Peyer's patch (tissue), 4 donors: ENCODE results near the gene TAF1B. TPM values are rescaled to one million over a fixed set of nuclear protein-coding genes. Genes with fewer than 3 reads are reported as not detected.

Experiments
- DNase-seq, 3 donors: peaks; one replicate each; pipeline ENCODE4 v3.0.0-alpha.2; 2017 to 2019
- H3K27ac ChIP-seq, 4 donors: fragments of 200-600 bp; sonication (generic); one replicate each; pipeline ENCODE4 v1.5.1; 2016 to 2019
- H3K27me3 ChIP-seq, 2 donors: fragments of 200-600 bp; sonication (generic); one replicate each; pipeline ENCODE4 v1.5.1; 2019
- H3K36me3 ChIP-seq, 3 donors: fragments of 200-600 bp; sonication (generic); one replicate each; pipeline ENCODE4 v1.5.1; 2016 to 2019
- H3K4me1 ChIP-seq, 4 donors: fragments of 200-600 bp; sonication (generic); one replicate each; pipeline ENCODE4 v1.5.1; 2016 to 2019
- H3K4me3 ChIP-seq, 4 donors: fragments of 200-600 bp; sonication (generic); 1 replicate in 3 of 4; 2 replicates in 1 of 4; pipeline ENCODE4 v1.5.1; 2016 to 2019; ENCODE audit warnings: mild to moderate bottlenecking in 1 of 4
- H3K9me3 ChIP-seq, 4 donors: fragments of 200-600 bp; sonication (generic); one replicate each; pipeline ENCODE4 v1.5.1; 2016 to 2019; ENCODE audit warnings: mild to moderate bottlenecking in 1 of 4
- POLR2A ChIP-seq, 2 donors: fragments of 450-650 bp; IDR thresholded peaks; one replicate each; pipeline ENCODE4 v1.5.1; 2017; ENCODE audit warnings: antibody characterized with exemption in 2 of 2, mild to moderate bottlenecking in 2 of 2, moderate library complexity in 2 of 2
- total RNA-seq, 4 donors: library from RNA; depleted of rRNA; stranded (reverse); fragments of >200 nt; gene quantifications; one replicate each; pipeline ENCODE4 v1.1.0, GENCODE V29; 2016
- TF ChIP-seq, protein P1 (sequence below), 6 experiments: fragments of 450-650 bp in 4 of 6; fragments of 200-600 bp in 2 of 6; sonication (generic) in 1 of 6; IDR thresholded peaks; one replicate each; pipeline ENCODE4 v1.5.1; 2017 to 2019; ENCODE audit warnings: antibody characterized with exemption in 6 of 6, mild to moderate bottlenecking in 3 of 6, moderate library complexity in 1 of 6

TAF1B gene
- total RNA-seq, 4 donors from 2014 or later, result 8.6 to 33.0 (median 12.5) TPM

DNA sequence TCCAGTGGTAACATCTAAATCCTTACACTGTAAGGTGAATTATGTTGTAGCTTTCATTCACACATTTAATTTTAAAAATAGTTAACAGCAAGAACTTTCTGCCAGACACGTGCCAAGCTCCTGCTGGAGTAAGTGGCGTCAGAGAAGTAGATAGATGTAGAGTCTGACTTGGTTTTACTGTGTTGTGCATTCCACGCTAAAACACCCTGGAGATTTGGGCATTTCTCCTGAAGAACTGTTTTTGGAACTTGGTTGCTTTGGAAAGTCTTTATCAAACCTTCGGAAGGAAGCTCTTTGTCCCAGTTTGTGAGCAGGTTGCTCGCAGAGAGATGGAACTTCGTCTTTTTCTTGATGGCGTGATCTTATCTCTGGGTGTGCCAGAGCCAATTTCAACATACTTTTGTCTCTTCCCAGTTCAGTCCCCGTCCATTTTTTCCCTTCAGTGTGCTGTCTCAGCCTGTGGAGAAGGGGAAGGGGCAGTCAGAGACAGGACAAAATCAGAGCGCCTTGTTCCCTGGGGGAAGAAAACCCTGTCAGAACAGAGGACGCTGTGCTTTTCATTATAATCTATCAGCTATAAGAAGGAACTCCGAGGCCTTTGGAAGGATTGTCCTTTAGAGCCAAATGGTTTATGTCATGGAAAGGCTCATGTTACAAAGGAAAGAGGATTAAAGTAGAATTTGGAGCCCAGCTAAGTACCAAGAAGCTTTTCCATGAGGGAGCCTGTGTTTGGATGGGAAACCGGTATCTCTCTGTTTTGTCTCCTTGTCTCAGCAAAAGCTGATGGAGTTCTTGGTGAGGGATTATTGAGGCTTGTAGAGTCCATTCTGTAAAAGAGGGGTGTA is 127.1 kb downstream of the TAF1B start:
- no peaks in the 10 kb centered on the region for H3K9me3 ChIP-seq
- no peak for TF ChIP-seq POLR2A (IDR thresholded peaks at IDR 0.05)
- TF ChIP-seq, protein P1, sequence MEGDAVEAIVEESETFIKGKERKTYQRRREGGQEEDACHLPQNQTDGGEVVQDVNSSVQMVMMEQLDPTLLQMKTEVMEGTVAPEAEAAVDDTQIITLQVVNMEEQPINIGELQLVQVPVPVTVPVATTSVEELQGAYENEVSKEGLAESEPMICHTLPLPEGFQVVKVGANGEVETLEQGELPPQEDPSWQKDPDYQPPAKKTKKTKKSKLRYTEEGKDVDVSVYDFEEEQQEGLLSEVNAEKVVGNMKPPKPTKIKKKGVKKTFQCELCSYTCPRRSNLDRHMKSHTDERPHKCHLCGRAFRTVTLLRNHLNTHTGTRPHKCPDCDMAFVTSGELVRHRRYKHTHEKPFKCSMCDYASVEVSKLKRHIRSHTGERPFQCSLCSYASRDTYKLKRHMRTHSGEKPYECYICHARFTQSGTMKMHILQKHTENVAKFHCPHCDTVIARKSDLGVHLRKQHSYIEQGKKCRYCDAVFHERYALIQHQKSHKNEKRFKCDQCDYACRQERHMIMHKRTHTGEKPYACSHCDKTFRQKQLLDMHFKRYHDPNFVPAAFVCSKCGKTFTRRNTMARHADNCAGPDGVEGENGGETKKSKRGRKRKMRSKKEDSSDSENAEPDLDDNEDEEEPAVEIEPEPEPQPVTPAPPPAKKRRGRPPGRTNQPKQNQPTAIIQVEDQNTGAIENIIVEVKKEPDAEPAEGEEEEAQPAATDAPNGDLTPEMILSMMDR (IDR thresholded peaks at IDR 0.05), result no peak
- no peak overlapping the region for H3K27ac ChIP-seq
- H3K27me3 ChIP-seq, result no peaks in the 10 kb centered on the region
- H3K36me3 ChIP-seq, result no peaks in the 10 kb centered on the region
- DNase-seq, result no peak
- H3K4me1 ChIP-seq, result no peaks in the 10 kb centered on the region
- H3K4me3 ChIP-seq, result no peak overlapping the region

- DNase-seq, result no peak
- no peak overlapping the region for H3K27ac ChIP-seq
- no peaks in the 10 kb centered on the region for H3K4me1 ChIP-seq
- H3K9me3 ChIP-seq, result no peaks in the 10 kb centered on the region
- H3K4me3 ChIP-seq, result no peak overlapping the region
- no peaks in the 10 kb centered on the region for H3K36me3 ChIP-seq
- H3K27me3 ChIP-seq, result no peaks in the 10 kb centered on the region
- TF ChIP-seq, protein P1 (IDR thresholded peaks at IDR 0.05), result no peak
- no peak for TF ChIP-seq POLR2A (IDR thresholded peaks at IDR 0.05)
These were observed 128.0 kb downstream of the TAF1B start for GRCh38 chr2:9971105-9971818.

- Histone ChIP-seq H3K36me3 (no peaks in the 10 kb centered on the region), H3K27ac (no peak overlapping the region), H3K4me3 (no peak overlapping the region), H3K9me3 (no peaks in the 10 kb centered on the region), H3K27me3 (no peaks in the 10 kb centered on the region), H3K4me1 (no peaks in the 10 kb centered on the region)
- DNase-seq, result no peak
- TF ChIP-seq, protein P1 (IDR thresholded peaks at IDR 0.05), result no peak
- no peak for TF ChIP-seq POLR2A (IDR thresholded peaks at IDR 0.05)
These were observed 128.6 kb downstream of the TAF1B start for GRCh38 chr2:9971890-9972289.

DNA sequence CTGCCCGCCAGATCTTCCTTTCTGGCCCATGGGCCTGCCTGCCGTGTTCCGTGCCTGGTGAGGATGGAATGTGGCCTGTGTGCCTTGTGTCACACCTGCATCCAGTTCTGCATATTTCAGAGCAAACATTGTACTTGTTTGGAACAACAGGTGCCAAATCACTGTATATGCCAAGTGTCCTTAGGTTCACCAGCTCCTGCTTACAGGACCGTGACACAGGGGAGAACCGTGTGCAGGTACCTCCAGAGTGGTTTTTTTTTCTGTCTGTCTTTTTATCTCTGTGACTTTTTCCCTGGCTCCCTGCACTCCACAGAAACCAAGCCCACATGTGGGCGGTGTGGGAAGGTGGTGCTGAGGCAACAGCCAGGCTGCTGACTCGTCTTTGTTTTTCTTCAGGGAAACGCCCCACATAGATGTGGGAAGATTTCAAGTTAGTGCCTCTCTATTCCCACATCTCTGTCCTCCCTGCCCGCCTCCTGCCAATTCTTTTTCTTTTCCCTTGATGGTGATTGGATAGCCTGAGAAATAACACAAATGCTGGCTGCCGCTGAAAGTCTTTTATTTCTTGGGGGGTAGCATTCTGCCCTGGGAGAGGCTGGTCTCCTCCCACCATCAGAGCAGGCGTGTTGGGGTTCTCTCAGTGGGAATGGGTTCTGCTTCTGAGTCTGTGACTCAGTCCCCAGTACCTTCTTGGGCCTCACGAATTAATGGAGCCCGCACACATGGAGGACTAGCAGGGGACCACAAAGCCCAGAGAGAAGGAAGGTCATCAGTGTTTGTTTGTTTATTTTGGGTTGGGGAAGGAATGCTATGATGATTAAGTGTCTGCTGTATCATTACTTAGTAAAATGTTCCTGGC is 129.6 kb downstream of the TAF1B start:
- Histone ChIP-seq H3K9me3 (no peaks in the 10 kb centered on the region), H3K4me1 (no peaks in the 10 kb centered on the region), H3K36me3 (no peaks in the 10 kb centered on the region), H3K4me3 (no peak overlapping the region), H3K27ac (no peak overlapping the region), H3K27me3 (no peaks in the 10 kb centered on the region)
- TF ChIP-seq, protein P1 (IDR thresholded peaks at IDR 0.05), result no peak
- TF ChIP-seq POLR2A (IDR thresholded peaks at IDR 0.05), result no peak
- no peak for DNase-seq

DNA sequence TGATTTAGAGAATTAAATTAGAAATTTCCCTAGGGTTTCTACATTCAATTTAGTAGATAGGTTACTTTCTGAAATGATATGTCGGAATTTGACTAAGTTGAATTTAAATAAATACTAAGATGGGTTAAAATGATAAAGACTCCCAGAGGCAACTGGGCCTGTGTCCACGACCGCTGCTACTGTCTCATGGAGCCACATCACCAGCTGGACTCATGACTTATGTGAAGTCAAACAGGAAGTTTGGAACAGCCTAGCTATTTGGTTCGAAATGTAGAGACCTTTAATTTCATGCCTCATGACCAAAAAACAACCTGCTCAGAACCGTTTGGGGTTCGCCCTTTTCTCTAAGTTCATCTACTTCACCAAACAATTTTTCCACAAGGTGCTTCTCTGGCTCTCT is 130.4 kb downstream of the TAF1B start:
- Histone ChIP-seq H3K4me3 (no peak overlapping the region), H3K36me3 (no peaks in the 10 kb centered on the region), H3K9me3 (no peaks in the 10 kb centered on the region), H3K27ac (no peak overlapping the region), H3K4me1 (no peaks in the 10 kb centered on the region), H3K27me3 (no peaks in the 10 kb centered on the region)
- TF ChIP-seq, protein P1 (IDR thresholded peaks at IDR 0.05), result no peak
- TF ChIP-seq POLR2A (IDR thresholded peaks at IDR 0.05), result no peak
- DNase-seq, result no peak
